Transverse colon (tissue), 4 donors: Measurements from ENCODE around the gene FGR. TPM values are rescaled to one million over a fixed set of nuclear protein-coding genes. Genes with fewer than 3 reads are reported as not detected.
A peak's percentile ranks its signal among the peaks of the same experiment; 100 is the strongest.

Experiments used
- DNase-seq: peaks from one replicate; pipeline ENCODE4 v3.0.0-alpha.2; 2019
- H3K27ac ChIP-seq, 4 donors: fragments of 200-600 bp; sonication (generic); 2 replicates each; pipeline ENCODE4 v1.5.1; 2016 to 2018; ENCODE audit warnings: inconsistent platforms in 4 of 4
- H3K27me3 ChIP-seq: fragments of 200-600 bp; sonication (generic); 2 replicates; pipeline ENCODE4 v1.5.1; 2017; ENCODE audit warnings: inconsistent platforms
- H3K36me3 ChIP-seq, 4 donors: fragments of 200-600 bp; sonication (generic); 2 replicates each; pipeline ENCODE4 v1.5.1; 2017 to 2019; ENCODE audit warnings: inconsistent platforms in 4 of 4
- H3K4me1 ChIP-seq, 4 donors: fragments of 200-600 bp; sonication (generic); 2 replicates each; pipeline ENCODE4 v1.5.1; 2017 to 2020; ENCODE audit warnings: inconsistent platforms in 4 of 4
- H3K4me3 ChIP-seq, 4 donors: fragments of 200-600 bp; sonication (generic); 1 replicate in 1 of 4; 2 replicates in 3 of 4; pipeline versions ENCODE4 v1.5.1 to v1.6.1; 2017 to 2019; ENCODE audit warnings: inconsistent platforms in 4 of 4
- H3K9me3 ChIP-seq, 2 donors: fragments of 200-600 bp; sonication (generic); 2 replicates each; pipeline ENCODE4 v1.5.1; 2017 to 2019; ENCODE audit warnings: inconsistent platforms in 2 of 2
- CTCF ChIP-seq, 5 experiments: fragments of 200-600 bp in 3 of 5; fragments of 450-650 bp in 2 of 5; sonication (generic) in 3 of 5; IDR thresholded peaks; 1 replicate in 2 of 5; 2 replicates in 3 of 5; pipeline ENCODE4 v1.5.1; 2016 to 2017; ENCODE audit warnings: antibody characterized with exemption in 5 of 5, inconsistent platforms in 3 of 5, mild to moderate bottlenecking in 2 of 5, moderate library complexity in 1 of 5
- EP300 ChIP-seq: sonication (generic); formaldehyde crosslinking; IDR thresholded peaks from one replicate; pipeline ENCODE4 v1.6.1; 2017; ENCODE audit warnings: antibody characterized with exemption, low read depth
- POLR2A ChIP-seq: fragments of 450-650 bp; IDR thresholded peaks from one replicate; pipeline ENCODE4 v1.6.1; 2016; ENCODE audit warnings: antibody characterized with exemption, mild to moderate bottlenecking, moderate library complexity
- POLR2AphosphoS5 ChIP-seq, 3 donors: sonication (generic); formaldehyde crosslinking; IDR thresholded peaks; one replicate each; pipeline ENCODE4 v1.6.1; 2016; ENCODE audit warnings: antibody characterized with exemption in 3 of 3
- WGBS, 2 donors: methylation state at CpG; one replicate each; pipeline ENCODE4 v1.1.5; 2018; ENCODE audit warnings: low coverage in 1 of 2; 5-methylcytosine and 5-hydroxymethylcytosine counted together
- in situ Hi-C, 4 donors: fragments of 200-750 bp; cut with MboI; loops; one replicate each; pipeline versions ENCODE4 v1.15.0 to v1.15.1; 2017; ENCODE audit warnings: low sequenced_read_pairs in 3 of 4, low pct_ligation_motif_present in 1 of 4, low pct_unique_long_range_greater_than_20kb in 1 of 4
- intact Hi-C: fragments of 100-400 bp; cut with DNase I; formaldehyde crosslinking; loops from one replicate; pipeline ENCODE4 v1.15.1; 2023; ENCODE audit warnings: low total_unique reads
- total RNA-seq, 4 donors: library from RNA; depleted of rRNA; stranded (reverse); fragments of >200 nt; gene quantifications; one replicate each; pipeline ENCODE4 v1.1.0, GENCODE V29; 2016

The FGR gene
- total RNA-seq, 4 donors from 2014 or later: 2.2 to 8.8 (median 5.8) TPM

- intact Hi-C loops (no loop called here), in situ Hi-C loops (no loop called here)
- H3K4me3 ChIP-seq: no peak overlapping the region
- WGBS, 2 donors: 89 to 92% methylated on average over 5 of the region's 5 CpGs
- TF ChIP-seq POLR2A: no peak
- no peak for DNase-seq
- no peaks in the 10 kb centered on the region for H3K27me3 ChIP-seq
- H3K4me1 ChIP-seq: peaks cover 0 to 15% (median 7%) of the 10 kb centered on the region in 4 donors
- H3K9me3 ChIP-seq: no peaks in the 10 kb centered on the region
- no peak overlapping the region for H3K27ac ChIP-seq
- no peaks in the 10 kb centered on the region for H3K36me3 ChIP-seq
These were observed 17.3 kb upstream of the FGR start for GRCh38 chr1:27652111-27652864.

- 41 to 52% methylated on average over 5 to 7 of the region's 7 CpGs for WGBS, 2 donors
- Histone ChIP-seq H3K4me3 (no peak overlapping the region), H3K27ac (peak overlapping the region in 2 of 4 donors; percentile 7 to 28), H3K36me3 (no peaks in the 10 kb centered on the region), H3K4me1 (peaks cover 0 to 12% (median 3%) of the 10 kb centered on the region in 4 donors), H3K9me3 (no peaks in the 10 kb centered on the region), H3K27me3 (no peaks in the 10 kb centered on the region)
- DNase-seq: no peak
- intact Hi-C loops (no loop called here), in situ Hi-C loops (no loop called here)
- no peak for TF ChIP-seq POLR2A
- no peak for TF ChIP-seq EP300
- TF ChIP-seq POLR2AphosphoS5 (IDR thresholded peaks at IDR 0.05): no peak
- TF ChIP-seq CTCF (IDR thresholded peaks at IDR 0.05): no peak
These were observed 15.7 kb upstream of the FGR start for GRCh38 chr1:27650539-27651175.

DNA sequence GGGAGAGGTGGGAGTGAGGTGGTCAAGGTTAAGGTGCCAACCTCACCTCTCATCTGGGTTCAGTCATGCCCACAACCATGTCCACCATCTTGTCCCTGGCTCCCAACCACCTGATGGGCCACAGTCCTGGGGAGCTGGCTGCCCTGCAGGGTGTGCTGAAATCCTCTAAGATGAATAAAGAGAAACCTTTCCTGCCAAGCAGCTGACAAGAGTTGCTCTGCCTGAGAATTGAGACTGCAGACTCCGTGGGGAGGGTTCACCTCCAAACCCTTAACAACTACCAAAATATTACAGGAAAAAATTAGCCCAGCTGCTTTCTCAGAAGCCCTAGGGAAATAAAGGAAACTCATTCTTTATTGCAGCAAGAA lies 15.2 kb upstream of the FGR start:
- H3K27ac ChIP-seq: peak overlapping the region in 2 of 4 donors; percentile 7 to 9
- intact Hi-C loops (no loop called here), in situ Hi-C loops (no loop called here)
- no peak for DNase-seq
- peaks cover 0 to 10% (median 3%) of the 10 kb centered on the region in 4 donors for H3K4me1 ChIP-seq
- WGBS, 2 donors: 80% methylated on average over 1 of the region's 1 CpG; no CpG with 5 or more reads in 1 of the 2 donors
- TF ChIP-seq CTCF (IDR thresholded peaks at IDR 0.05): no peak
- no peak for TF ChIP-seq EP300
- no peak for TF ChIP-seq POLR2A
- TF ChIP-seq POLR2AphosphoS5 (IDR thresholded peaks at IDR 0.05): no peak
- no peak overlapping the region for H3K4me3 ChIP-seq
- H3K27me3 ChIP-seq: no peaks in the 10 kb centered on the region
- H3K36me3 ChIP-seq: no peaks in the 10 kb centered on the region
- H3K9me3 ChIP-seq: no peaks in the 10 kb centered on the region

- Histone ChIP-seq H3K36me3 (no peaks in the 10 kb centered on the region), H3K4me3 (no peak overlapping the region), H3K4me1 (peaks cover 0 to 10% (median 3%) of the 10 kb centered on the region in 4 donors), H3K27ac (no peak overlapping the region), H3K27me3 (no peaks in the 10 kb centered on the region), H3K9me3 (no peaks in the 10 kb centered on the region)
- intact Hi-C loops: no loop called here
- in situ Hi-C loops: no loop called here
- DNase-seq: no peak
- 94 to 95% methylated on average over 9 to 11 of the region's 11 CpGs for WGBS, 2 donors
- TF ChIP-seq POLR2AphosphoS5 (IDR thresholded peaks at IDR 0.05) (no peak), POLR2A (no peak)
These were observed 14.3 kb upstream of the FGR start for GRCh38 chr1:27649306-27649635.

- intact Hi-C loops: no loop called here
- Histone ChIP-seq H3K27ac (no peak overlapping the region), H3K4me1 (peaks cover 0 to 10% (median 3%) of the 10 kb centered on the region in 4 donors), H3K9me3 (no peaks in the 10 kb centered on the region), H3K36me3 (no peaks in the 10 kb centered on the region), H3K27me3 (no peaks in the 10 kb centered on the region), H3K4me3 (no peak overlapping the region)
- TF ChIP-seq EP300 (no peak), CTCF (IDR thresholded peaks at IDR 0.05) (no peak), POLR2AphosphoS5 (IDR thresholded peaks at IDR 0.05) (no peak), POLR2A (no peak)
- 77 to 83% methylated on average over 1 to 6 of the region's 6 CpGs for WGBS, 2 donors
- DNase-seq: no peak
- in situ Hi-C loops: no loop called here
These were observed 13.8 kb upstream of the FGR start for GRCh38 chr1:27648602-27649305.
